HG03280 (cell line): Measurements from ENCODE around the gene ARHGAP15.

ENCODE experiments used
- ATAC-seq: cut with Tn5 transposase; IDR thresholded peaks from one replicate; pipeline ENCODE4 v1.9.1; 2021; ENCODE audit warnings: mild to moderate bottlenecking, moderate library complexity; ENCODE audit not compliant: unreplicated experiment

The ARHGAP15 gene

GRCh38 chr2:143736904-143737303, 607.7 kb downstream of the ARHGAP15 start:
- ATAC-seq: no peak

- ATAC-seq: no peak
These were observed 611.2 kb downstream of the ARHGAP15 start for GRCh38 chr2:143740431-143740830.

GRCh38 chr2:143741205-143741604, 612.0 kb downstream of the ARHGAP15 start:
- ATAC-seq: no peak

DNA sequence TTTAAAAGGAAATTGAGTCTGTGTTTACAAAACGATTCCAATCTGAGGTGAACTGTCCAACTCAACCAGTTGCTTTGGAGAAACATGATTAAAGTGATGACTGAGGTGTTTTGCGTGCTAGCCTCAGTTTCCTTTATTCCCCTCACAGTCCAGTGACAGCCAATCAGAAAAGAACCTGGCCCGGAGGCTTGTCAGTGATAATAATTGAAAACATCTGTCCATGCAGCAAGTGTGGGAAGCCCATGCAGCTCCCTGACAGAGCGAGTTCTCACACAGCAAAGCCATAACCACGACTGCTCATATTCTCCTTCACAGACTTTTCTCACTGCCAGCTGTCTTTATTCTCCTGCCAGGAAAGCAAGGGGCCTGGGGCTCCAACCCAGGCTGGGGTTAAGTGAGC, 613.4 kb downstream of the ARHGAP15 start:
- ATAC-seq: no peak

DNA sequence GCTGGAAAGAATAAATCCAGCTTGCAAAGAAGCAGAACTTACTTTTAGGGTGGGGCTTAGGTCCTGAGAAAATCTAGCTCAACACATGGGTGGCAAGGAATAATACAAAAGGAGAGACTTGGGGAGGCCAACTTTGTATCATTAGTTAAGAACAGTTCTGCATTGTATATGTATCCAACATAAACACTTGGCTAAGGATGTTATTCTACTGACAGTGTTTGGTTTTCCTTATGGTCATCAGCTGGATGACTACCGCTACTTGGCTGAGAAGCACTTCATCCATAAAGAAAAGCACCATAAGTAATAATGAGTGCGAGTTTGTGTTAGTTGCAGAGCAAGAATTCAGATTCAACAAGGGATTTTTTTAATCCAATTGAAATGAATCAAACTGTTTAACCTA, 614.9 kb downstream of the ARHGAP15 start:
- no peak for ATAC-seq

- ATAC-seq: no peak
These were observed 615.8 kb downstream of the ARHGAP15 start for GRCh38 chr2:143745060-143745459.

GRCh38 chr2:143754742-143755141, 625.5 kb downstream of the ARHGAP15 start:
- no peak for ATAC-seq

DNA sequence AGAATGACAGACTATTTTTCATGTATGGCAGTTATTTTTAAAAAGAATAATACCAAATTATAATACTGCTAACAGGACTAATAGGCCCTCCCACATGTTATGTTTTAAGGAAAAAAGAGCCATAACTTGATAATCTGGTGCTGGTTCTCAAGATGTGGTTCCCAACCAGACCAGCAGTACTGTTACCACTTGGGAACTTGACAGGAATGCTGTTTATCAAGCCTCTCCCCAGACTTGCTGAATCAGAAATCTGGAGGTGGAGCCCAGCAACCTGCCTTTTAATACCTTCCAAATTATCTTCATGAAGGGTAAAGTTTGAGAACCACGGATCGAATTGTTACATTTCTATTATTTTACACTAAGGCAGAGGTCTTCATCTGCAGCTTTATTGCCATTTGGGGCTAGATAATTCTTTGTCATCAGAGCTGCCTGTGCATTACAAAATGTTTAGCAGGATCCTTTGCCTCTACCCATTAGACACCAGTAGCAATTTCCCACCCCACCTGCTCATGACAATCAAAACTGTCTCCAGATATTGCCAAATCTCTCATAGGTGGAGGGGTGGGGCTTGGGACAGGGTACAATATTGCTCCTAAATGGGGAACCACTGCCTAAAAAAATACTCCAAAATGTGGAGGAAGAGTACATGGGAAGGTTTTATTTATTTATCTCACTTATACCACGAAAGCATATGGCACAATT, 629.6 kb downstream of the ARHGAP15 start:
- ATAC-seq: no peak

DNA sequence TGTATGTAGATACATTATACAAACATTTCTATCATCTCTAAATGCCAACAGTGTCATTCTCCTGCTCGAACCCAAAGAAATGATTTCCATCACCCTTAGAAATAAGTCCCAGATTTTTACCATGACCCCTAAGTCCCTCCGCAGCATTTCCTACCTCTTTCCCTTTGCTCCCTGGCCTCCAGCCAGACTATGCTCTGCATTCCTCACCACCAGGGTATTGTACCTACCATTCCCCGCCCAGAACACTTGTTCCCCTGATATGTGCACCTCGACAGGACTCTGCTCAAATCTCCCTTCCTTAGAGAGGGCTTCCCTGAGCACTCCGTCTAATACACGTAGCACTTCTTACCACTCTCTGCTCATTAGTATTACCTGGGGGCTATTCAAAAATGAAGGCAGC, 630.2 kb downstream of the ARHGAP15 start:
- ATAC-seq: no peak

DNA sequence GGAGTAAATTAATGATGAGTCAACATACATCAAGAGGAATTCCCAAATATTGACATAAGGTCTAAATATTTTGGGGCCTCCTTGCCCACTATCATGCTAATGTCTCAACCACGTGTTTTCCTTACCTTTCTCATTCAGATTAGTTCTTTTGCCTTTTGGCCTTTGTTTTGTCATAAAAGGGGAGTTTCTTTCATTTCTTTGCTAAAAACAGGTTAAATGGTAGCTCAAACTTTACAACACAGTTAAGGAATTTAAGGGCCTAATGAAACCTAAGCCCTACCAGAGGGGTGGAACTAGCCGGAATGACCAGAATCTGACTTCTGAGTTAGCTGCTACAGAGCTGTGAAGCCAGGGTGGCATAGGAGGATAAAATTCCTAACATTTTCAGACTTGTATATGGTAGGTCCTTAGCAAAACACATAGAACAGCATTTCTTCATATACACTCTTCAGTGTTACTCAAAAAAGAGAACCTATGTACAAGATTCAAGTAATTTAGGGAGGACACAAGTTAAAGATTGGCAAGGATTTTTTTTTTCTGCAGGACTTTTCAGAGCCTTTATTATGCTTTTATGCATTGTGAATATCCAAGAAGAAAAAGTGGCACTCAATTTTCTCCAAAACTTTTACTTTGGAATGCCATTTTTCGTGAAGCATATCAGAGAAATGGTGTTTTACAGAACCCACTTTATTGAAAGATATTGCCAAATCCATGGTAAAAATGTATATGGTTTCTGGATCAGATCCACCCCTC, 633.1 kb downstream of the ARHGAP15 start:
- ATAC-seq: no peak

- ATAC-seq: no peak
These were observed 635.0 kb downstream of the ARHGAP15 start for GRCh38 chr2:143764261-143764660.

GRCh38 chr2:143764706-143765105, 635.5 kb downstream of the ARHGAP15 start:
- no peak for ATAC-seq

DNA sequence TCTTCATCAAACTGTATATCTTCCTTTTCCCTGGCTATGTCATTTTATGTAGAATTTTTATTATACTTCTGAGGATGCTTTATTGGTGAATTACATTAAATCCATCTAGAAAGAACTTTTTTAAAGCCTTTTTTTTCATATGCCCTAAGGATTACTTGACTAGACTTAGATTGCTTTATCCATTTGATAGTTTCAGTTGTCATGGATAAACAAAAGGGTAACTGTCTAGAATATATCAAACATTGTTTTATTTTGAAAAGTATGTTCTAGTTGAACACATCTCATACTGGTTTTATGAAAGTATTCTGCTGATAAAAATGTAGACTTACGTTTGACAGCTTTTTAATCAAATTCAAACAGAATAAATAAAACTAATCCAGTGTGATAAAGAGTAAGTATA, 639.8 kb downstream of the ARHGAP15 start:
- ATAC-seq: no peak

GRCh38 chr2:143771939-143772338, 642.7 kb downstream of the ARHGAP15 start:
- ATAC-seq: no peak

DNA sequence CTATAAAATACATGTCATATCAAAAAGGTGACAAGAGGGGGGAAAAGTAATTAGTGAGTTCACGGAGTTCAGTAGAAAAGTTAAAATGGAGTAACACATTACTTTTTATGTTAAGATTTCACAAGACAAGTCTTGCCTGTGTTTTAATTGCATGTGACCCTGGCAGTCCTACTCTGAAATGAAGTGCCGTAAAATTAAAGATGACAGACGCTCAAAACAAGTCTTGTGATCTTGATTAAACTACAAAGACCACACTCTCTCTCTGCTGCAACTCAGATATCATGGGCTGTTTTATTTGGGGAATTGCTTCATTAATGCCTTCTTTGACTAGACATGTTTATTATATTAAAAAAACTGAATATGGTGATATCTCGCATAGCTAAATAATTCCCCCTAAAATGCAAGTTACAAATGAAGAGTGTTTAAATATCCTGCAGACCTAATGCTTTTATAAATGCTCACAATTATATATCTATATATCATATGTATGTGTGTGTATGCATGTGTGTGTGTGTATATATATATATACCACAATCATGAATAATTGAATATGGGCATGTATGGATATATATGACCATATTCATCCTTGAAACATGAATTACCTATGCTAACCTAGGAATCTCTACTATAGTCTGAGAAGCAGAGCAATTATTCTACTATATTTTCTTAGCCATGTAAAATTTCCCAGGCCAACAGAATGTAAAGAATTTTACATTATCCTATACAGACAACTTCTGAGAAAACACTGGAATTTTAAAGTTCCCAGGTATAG, 647.5 kb downstream of the ARHGAP15 start:
- no peak for ATAC-seq

DNA sequence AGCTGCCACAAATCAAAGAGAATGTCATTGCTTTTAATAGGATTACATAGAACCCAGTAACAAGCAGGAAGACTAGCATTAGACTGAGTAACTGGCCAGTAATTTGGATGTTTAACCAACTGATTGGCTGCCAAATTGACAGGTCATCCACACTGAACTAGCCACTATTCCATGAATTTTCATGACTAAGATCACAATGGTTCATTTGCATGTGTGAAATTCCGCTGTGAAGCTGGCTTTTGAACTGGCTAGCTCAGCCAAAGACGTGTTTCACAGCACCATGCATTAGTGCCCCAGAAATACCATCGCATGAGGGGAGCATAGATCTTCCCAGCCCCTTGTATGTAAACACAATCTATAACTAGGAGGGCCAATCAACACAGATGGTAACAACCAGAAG, 649.8 kb downstream of the ARHGAP15 start:
- no peak for ATAC-seq

DNA sequence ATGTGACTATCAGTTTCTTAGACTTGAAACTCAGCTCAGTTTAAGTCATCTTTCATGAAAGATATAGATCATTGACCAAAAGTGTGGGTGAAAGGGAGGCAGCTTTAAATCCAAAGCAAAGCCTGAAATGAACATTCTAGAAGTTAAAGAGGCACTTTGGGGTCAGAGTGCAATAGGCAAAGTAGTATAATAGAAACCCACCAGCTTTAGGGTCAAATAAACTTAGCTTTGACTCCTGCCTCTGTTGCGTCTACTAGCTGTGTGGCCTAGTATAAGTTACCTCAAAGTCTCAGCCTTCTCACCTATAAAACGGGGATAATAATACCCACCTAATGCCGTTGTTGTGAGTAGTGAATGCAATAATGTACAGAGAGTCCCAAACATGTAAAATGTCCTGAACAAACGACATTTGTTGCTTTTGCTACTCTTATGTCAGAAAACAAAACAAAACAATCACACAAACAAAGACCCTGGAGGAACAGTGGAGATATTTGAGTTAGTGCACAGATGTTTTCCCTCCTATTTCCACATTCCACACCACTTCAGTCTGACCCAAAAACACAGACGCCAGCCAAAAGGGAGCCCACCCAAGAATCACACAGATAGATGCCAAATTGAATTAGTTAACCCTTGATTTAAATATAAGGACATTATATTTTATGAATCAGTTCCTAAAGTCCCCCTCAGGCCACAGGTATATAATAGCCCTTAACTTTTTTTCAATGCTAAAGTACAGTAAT, 657.0 kb downstream of the ARHGAP15 start:
- no peak for ATAC-seq

GRCh38 chr2:143787674-143788073, 658.5 kb downstream of the ARHGAP15 start:
- ATAC-seq: no peak

GRCh38 chr2:143792602-143793001, 663.4 kb downstream of the ARHGAP15 start:
- ATAC-seq: no peak

DNA sequence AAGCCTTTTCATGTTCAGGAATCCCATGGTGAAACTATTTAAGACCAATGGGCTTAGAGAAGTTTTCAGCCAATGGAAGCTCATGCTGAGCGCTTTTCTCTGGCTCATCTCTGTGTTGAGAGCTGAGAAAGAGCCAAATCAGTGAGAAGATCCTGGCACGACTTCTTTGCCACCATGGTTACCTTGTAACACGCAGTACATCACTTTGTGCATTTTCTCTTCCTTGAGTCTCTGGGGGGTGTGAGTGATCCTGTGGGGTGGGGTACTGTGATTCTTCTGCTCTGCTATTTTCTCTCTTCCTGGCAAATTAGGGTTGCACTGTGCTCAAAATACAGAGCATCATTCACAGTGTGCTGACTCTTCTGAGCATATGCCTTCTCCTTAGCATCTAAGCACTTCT, 664.2 kb downstream of the ARHGAP15 start:
- no peak for ATAC-seq

DNA sequence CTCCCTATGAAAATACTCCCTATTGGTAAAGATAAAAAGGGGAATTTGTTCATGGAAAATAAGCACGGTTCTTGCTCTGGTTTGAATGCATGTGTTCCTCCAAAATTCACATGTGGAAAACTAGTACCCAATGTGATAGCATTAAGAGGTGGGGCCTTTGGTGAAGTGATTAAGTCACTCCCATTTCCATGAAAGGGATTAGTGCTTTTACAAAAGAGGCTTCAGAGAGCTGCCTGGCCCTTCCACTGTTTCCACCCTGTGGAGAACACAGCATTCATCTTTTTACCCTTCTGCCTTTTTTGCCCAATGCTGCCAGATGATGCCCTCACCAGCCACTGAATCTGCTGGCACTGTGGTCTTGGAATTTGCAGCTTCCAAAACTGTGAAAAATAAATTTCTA, 666.8 kb downstream of the ARHGAP15 start:
- no peak for ATAC-seq
